Fibroblast of lung (primary cell): ENCODE results near the gene CFAP221. TPM values are rescaled to one million over a fixed set of nuclear protein-coding genes. Genes with fewer than 3 reads are reported as not detected.

Source experiments
- DNase-seq, 2 donors: peaks; one replicate each; pipeline versions ENCODE4 v3.0.0 to v3.0.0-alpha.2; 2010; ENCODE audit warnings: low read depth in 2 of 2
- H2AFZ ChIP-seq: 2 replicates; pipeline ENCODE4 v1.5.1; 2012; ENCODE audit warnings: low read length, control low read depth, inconsistent platforms
- H3K27ac ChIP-seq: 2 replicates; pipeline ENCODE4 v1.5.1; 2011; ENCODE audit warnings: low read length, control low read depth; ENCODE audit not compliant: insufficient read depth
- H3K27me3 ChIP-seq: 2 replicates; pipeline ENCODE4 v1.5.1; 2011; ENCODE audit warnings: mild to moderate bottlenecking, low read length; ENCODE audit not compliant: control insufficient read depth, insufficient read depth
- H3K36me3 ChIP-seq: 2 replicates; pipeline ENCODE4 v1.5.1; 2011; ENCODE audit warnings: low read length; ENCODE audit not compliant: control insufficient read depth, insufficient read depth
- H3K4me1 ChIP-seq: 2 replicates; pipeline ENCODE4 v1.5.1; 2011; ENCODE audit warnings: low read length; ENCODE audit not compliant: control insufficient read depth, insufficient read depth; ENCODE audit errors: extremely low read depth
- H3K4me2 ChIP-seq: 2 replicates; pipeline ENCODE4 v1.5.1; 2011; ENCODE audit warnings: low read length, control low read depth; ENCODE audit not compliant: insufficient read depth; ENCODE audit errors: extremely low read depth
- H3K4me3 ChIP-seq, 4 experiments: fragments of 200-600 bp in 1 of 4; sonication (generic) in 1 of 4; replicated peaks in 1 of 4; 2 replicates each; pipeline ENCODE4 v1.5.1; 2011 to 2016; ENCODE audit warnings: low read length in 4 of 4, low read depth in 3 of 4, mild to moderate bottlenecking in 3 of 4, control low read depth in 2 of 4, inconsistent platforms in 1 of 4, mixed read lengths in 1 of 4; ENCODE audit not compliant: insufficient read depth in 1 of 4; ENCODE audit errors: control extremely low read depth in 1 of 4
- H3K79me2 ChIP-seq: 2 replicates; pipeline ENCODE4 v1.5.1; 2012; ENCODE audit warnings: mild to moderate bottlenecking, low read length, inconsistent platforms; ENCODE audit not compliant: control insufficient read depth, insufficient read depth
- H3K9ac ChIP-seq: 2 replicates; pipeline ENCODE4 v1.5.1; 2011; ENCODE audit warnings: mild to moderate bottlenecking, low read length, control low read depth; ENCODE audit not compliant: insufficient read depth
- H3K9me3 ChIP-seq: 2 replicates; pipeline ENCODE4 v1.5.1; 2012; ENCODE audit warnings: low read depth, low read length; ENCODE audit not compliant: control insufficient read depth, insufficient read depth
- H4K20me1 ChIP-seq: 2 replicates; pipeline ENCODE4 v1.5.1; 2011; ENCODE audit warnings: low read length; ENCODE audit not compliant: control insufficient read depth, insufficient read depth; ENCODE audit errors: extremely low read depth
- EZH2 ChIP-seq: IDR thresholded peaks from 2 replicates; pipeline ENCODE4 v1.5.1; 2012; ENCODE audit warnings: low read length, control low read depth, mild to moderate bottlenecking; ENCODE audit errors: missing control alignments
- polyA plus RNA-seq, 2 donors: library from polyadenylated mRNA; depleted of rRNA in 1 of 2; stranded (reverse) in 1 of 2; unstranded in 1 of 2; fragments of >200 nt; gene quantifications; 2 replicates each; pipeline ENCODE4 v1.2.1, GENCODE V29; 2011 to 2012; ENCODE audit warnings: missing spikeins in 1 of 2
- total RNA-seq: library from RNA; depleted of rRNA; stranded (reverse); fragments of >200 nt; gene quantifications from 2 replicates; pipeline ENCODE4 v1.2.1, GENCODE V29; 2014
- TF ChIP-seq, protein P1 (sequence below), 2 donors: IDR thresholded peaks in 1 of 2; conservative IDR thresholded peaks in 1 of 2; 1 replicate in 1 of 2; 2 replicates in 1 of 2; pipeline ENCODE4 v1.5.1; 2011 to 2012; ENCODE audit warnings: low read length in 2 of 2, control low read depth in 1 of 2, inconsistent platforms in 1 of 2, low read depth in 1 of 2, mild to moderate bottlenecking in 1 of 2

The CFAP221 gene
- total and polyA plus RNA-seq, 2 donors (not counting 1 experiment from before 2014, with no cell fraction given) = 0.07 TPM; not detected in 1

- Histone ChIP-seq H3K79me2 (no peaks in the 10 kb centered on the region), H4K20me1 (no peaks in the 10 kb centered on the region), H3K36me3 (no peaks in the 10 kb centered on the region), H3K4me1 (no peaks in the 10 kb centered on the region), H3K4me3 (no peak overlapping the region), H3K4me2 (no peak overlapping the region), H3K27ac (no peak overlapping the region), H3K9ac (no peak overlapping the region), H3K27me3 (peaks cover 3% of the 10 kb centered on the region), H3K9me3 (no peaks in the 10 kb centered on the region), H2AFZ (no peak overlapping the region)
- no peak for DNase-seq
- TF ChIP-seq EZH2 = no peak
- TF ChIP-seq, protein P1, sequence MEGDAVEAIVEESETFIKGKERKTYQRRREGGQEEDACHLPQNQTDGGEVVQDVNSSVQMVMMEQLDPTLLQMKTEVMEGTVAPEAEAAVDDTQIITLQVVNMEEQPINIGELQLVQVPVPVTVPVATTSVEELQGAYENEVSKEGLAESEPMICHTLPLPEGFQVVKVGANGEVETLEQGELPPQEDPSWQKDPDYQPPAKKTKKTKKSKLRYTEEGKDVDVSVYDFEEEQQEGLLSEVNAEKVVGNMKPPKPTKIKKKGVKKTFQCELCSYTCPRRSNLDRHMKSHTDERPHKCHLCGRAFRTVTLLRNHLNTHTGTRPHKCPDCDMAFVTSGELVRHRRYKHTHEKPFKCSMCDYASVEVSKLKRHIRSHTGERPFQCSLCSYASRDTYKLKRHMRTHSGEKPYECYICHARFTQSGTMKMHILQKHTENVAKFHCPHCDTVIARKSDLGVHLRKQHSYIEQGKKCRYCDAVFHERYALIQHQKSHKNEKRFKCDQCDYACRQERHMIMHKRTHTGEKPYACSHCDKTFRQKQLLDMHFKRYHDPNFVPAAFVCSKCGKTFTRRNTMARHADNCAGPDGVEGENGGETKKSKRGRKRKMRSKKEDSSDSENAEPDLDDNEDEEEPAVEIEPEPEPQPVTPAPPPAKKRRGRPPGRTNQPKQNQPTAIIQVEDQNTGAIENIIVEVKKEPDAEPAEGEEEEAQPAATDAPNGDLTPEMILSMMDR (conservative IDR thresholded peaks at IDR 0.05 in 1 of 2, IDR thresholded peaks at IDR 0.05 in 1 of 2; ENCODE audit: low read depth in 1 of 2, low read length in 2 of 2) = no peak
Measured at GRCh38 chr2:119700866-119701265, 156.6 kb downstream of the CFAP221 start.

GRCh38 chr2:119701352-119701751, 157.1 kb downstream of the CFAP221 start:
- Histone ChIP-seq H3K4me2 (no peak overlapping the region), H3K27ac (no peak overlapping the region), H3K4me3 (no peak overlapping the region), H4K20me1 (no peaks in the 10 kb centered on the region), H3K27me3 (peaks cover 3% of the 10 kb centered on the region), H3K9me3 (no peaks in the 10 kb centered on the region), H3K4me1 (no peaks in the 10 kb centered on the region), H3K79me2 (no peaks in the 10 kb centered on the region), H3K9ac (no peak overlapping the region), H2AFZ (no peak overlapping the region), H3K36me3 (no peaks in the 10 kb centered on the region)
- no peak for DNase-seq
- no peak for TF ChIP-seq EZH2
- TF ChIP-seq, protein P1 (conservative IDR thresholded peaks at IDR 0.05 in 1 of 2, IDR thresholded peaks at IDR 0.05 in 1 of 2; ENCODE audit: low read depth in 1 of 2, low read length in 2 of 2) = no peak

GRCh38 chr2:119702203-119702917, 158.1 kb downstream of the CFAP221 start:
- H4K20me1 ChIP-seq = no peaks in the 10 kb centered on the region
- TF ChIP-seq, protein P1 (conservative IDR thresholded peaks at IDR 0.05 in 1 of 2, IDR thresholded peaks at IDR 0.05 in 1 of 2; ENCODE audit: low read depth in 1 of 2, low read length in 2 of 2) = no peak
- TF ChIP-seq EZH2 = no peak
- DNase-seq = no peak
- H3K9ac ChIP-seq = no peak overlapping the region
- no peak overlapping the region for H2AFZ ChIP-seq
- H3K27ac ChIP-seq = no peak overlapping the region
- H3K36me3 ChIP-seq = no peaks in the 10 kb centered on the region
- H3K9me3 ChIP-seq = no peaks in the 10 kb centered on the region
- no peak overlapping the region for H3K4me3 ChIP-seq
- peaks cover 3% of the 10 kb centered on the region for H3K27me3 ChIP-seq
- H3K4me2 ChIP-seq = no peak overlapping the region
- no peaks in the 10 kb centered on the region for H3K4me1 ChIP-seq
- no peaks in the 10 kb centered on the region for H3K79me2 ChIP-seq
